Prostate gland (tissue), 2 donors: ENCODE measurements around the gene NCCRP1.

Source experiments
- POLR2A ChIP-seq: fragments of 450-650 bp; IDR thresholded peaks from one replicate; pipeline ENCODE4 v1.6.1; 2016; ENCODE audit warnings: antibody characterized with exemption, mild to moderate bottlenecking
- POLR2AphosphoS5 ChIP-seq: sonication (generic); formaldehyde crosslinking; IDR thresholded peaks from one replicate; pipeline ENCODE4 v1.6.1; 2017; ENCODE audit warnings: antibody characterized with exemption
- TF ChIP-seq, protein P1 (sequence below), 4 experiments: fragments of 200-600 bp in 2 of 4; fragments of 450-650 bp in 2 of 4; sonication (generic) in 2 of 4; IDR thresholded peaks; 1 replicate in 3 of 4; 2 replicates in 1 of 4; pipeline ENCODE4 v1.5.1; 2016 to 2019; ENCODE audit warnings: antibody characterized with exemption in 4 of 4, mild to moderate bottlenecking in 2 of 4, moderate library complexity in 2 of 4

DNA sequence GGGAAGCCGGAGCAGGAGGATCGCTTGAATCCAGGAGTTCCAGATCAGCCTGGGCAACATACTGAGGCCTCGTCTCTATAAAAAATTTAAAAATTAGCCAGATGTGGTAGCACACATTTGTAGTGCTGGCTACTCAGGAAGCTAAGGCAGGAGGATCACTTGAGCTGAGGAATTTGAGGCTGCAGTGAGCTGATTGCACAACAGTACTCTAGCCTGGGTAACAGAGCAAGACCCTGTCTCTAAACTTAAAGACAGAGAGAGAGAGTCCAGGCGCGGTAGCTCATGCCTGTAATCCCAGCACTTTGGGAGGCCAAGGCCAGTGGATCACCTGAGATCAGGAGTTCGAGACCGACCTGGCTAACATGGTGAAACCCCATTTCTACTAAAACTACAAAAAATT lies 43.7 kb downstream of the NCCRP1 start:
- TF ChIP-seq, protein P1, sequence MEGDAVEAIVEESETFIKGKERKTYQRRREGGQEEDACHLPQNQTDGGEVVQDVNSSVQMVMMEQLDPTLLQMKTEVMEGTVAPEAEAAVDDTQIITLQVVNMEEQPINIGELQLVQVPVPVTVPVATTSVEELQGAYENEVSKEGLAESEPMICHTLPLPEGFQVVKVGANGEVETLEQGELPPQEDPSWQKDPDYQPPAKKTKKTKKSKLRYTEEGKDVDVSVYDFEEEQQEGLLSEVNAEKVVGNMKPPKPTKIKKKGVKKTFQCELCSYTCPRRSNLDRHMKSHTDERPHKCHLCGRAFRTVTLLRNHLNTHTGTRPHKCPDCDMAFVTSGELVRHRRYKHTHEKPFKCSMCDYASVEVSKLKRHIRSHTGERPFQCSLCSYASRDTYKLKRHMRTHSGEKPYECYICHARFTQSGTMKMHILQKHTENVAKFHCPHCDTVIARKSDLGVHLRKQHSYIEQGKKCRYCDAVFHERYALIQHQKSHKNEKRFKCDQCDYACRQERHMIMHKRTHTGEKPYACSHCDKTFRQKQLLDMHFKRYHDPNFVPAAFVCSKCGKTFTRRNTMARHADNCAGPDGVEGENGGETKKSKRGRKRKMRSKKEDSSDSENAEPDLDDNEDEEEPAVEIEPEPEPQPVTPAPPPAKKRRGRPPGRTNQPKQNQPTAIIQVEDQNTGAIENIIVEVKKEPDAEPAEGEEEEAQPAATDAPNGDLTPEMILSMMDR (IDR thresholded peaks at IDR 0.05) = no peak
- TF ChIP-seq POLR2AphosphoS5 = no peak
- no peak for TF ChIP-seq POLR2A
